ENCODE data around the gene FHOD3. TPM values are rescaled to one million over a fixed set of nuclear protein-coding genes. Genes with fewer than 3 reads are reported as not detected.

The FHOD3 gene
- total RNA-seq, 2 donors from 2014 or later: 2.8 to 3.1 TPM

DNA sequence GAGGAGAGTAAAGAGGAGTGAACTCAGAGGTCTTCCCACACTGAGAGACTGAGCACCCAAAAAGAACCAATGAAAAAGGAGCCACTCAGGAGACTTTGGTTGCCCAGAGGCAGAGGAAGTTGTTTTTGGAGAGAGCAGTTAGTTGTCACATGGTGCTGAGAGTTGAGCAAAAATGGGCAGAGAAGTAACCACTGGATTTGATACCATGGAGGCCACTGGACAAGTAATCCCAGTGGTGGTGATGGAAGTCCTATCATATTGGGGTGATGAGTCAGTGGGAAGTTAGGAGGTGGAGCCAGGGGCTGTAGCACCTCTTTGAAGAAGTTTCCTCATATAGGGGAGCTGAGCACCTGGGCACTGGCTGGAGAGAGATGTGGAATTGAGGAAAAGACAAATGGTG, 295.5 kb downstream of the FHOD3 start:
- H3K4me1 Mint-ChIP-seq: peaks cover 2% of the 10 kb centered on the region
- no peak overlapping the region for H3K27ac Mint-ChIP-seq
- no peak overlapping the region for H3K4me3 Mint-ChIP-seq
- no peaks in the 10 kb centered on the region for H3K36me3 Mint-ChIP-seq (ENCODE audit: low read depth)
- Histone ChIP-seq H3K27me3 (ENCODE audit: control insufficient read depth, insufficient read depth, low read length, poor library complexity, severe bottlenecking) (no peaks in the 10 kb centered on the region), H3K4me3 (ENCODE audit: low read length) (no peak overlapping the region), H3K9me3 (ENCODE audit: control insufficient read depth, low read length) (no peaks in the 10 kb centered on the region), H3K27ac (ENCODE audit: low read depth, low read length) (no peak overlapping the region), H3K9ac (ENCODE audit: extremely low read depth, low read length, poor library complexity, severe bottlenecking) (no peak overlapping the region), H3K36me3 (ENCODE audit: control insufficient read depth, insufficient read depth, low read length) (no peaks in the 10 kb centered on the region), H3K4me1 (ENCODE audit: control insufficient read depth, insufficient read depth, low read length) (no peaks in the 10 kb centered on the region)
- H3K27me3 Mint-ChIP-seq (ENCODE audit: insufficient read depth): peaks cover 1% of the 10 kb centered on the region
- TF ChIP-seq, protein P1, sequence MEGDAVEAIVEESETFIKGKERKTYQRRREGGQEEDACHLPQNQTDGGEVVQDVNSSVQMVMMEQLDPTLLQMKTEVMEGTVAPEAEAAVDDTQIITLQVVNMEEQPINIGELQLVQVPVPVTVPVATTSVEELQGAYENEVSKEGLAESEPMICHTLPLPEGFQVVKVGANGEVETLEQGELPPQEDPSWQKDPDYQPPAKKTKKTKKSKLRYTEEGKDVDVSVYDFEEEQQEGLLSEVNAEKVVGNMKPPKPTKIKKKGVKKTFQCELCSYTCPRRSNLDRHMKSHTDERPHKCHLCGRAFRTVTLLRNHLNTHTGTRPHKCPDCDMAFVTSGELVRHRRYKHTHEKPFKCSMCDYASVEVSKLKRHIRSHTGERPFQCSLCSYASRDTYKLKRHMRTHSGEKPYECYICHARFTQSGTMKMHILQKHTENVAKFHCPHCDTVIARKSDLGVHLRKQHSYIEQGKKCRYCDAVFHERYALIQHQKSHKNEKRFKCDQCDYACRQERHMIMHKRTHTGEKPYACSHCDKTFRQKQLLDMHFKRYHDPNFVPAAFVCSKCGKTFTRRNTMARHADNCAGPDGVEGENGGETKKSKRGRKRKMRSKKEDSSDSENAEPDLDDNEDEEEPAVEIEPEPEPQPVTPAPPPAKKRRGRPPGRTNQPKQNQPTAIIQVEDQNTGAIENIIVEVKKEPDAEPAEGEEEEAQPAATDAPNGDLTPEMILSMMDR (conservative IDR thresholded peaks at IDR 0.05): no peak
- peak; percentile 9 for DNase-seq
- H3K9me3 Mint-ChIP-seq: no peaks in the 10 kb centered on the region

DNA sequence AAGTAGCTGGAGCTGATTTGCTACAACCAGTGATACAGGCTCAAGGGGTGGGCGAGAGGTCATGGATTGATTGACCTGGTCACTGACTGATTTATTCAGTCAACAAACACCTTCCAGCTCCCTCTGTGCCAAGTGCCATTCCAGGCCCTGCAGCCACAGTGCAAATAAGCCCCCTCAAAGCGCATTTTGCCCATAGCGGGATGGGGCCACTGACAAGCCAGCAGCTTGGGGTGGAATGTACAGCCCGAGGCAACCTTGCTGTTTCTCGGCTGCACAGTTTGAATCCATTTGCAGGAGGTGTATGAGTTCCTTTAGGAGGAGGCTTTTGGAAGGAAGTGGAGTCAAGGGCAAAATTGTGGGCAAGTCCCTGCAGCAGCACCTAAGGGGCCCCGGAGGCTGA, 296.1 kb downstream of the FHOD3 start:
- peaks cover 1% of the 10 kb centered on the region for H3K27me3 Mint-ChIP-seq (ENCODE audit: insufficient read depth)
- H3K4me3 Mint-ChIP-seq: no peak overlapping the region
- no peak overlapping the region for H3K27ac Mint-ChIP-seq
- H3K4me1 Mint-ChIP-seq: peaks cover 2% of the 10 kb centered on the region
- no peak overlapping the region for H3K4me3 ChIP-seq (ENCODE audit: low read length)
- no peak overlapping the region for H3K27ac ChIP-seq (ENCODE audit: low read depth, low read length)
- peak; percentile 26 for DNase-seq
- TF ChIP-seq, protein P1 (conservative IDR thresholded peaks at IDR 0.05): no peak
- H3K36me3 ChIP-seq (ENCODE audit: control insufficient read depth, insufficient read depth, low read length): no peaks in the 10 kb centered on the region
- H3K9ac ChIP-seq (ENCODE audit: extremely low read depth, low read length, poor library complexity, severe bottlenecking): no peak overlapping the region
- H3K4me1 ChIP-seq (ENCODE audit: control insufficient read depth, insufficient read depth, low read length): no peaks in the 10 kb centered on the region
- no peaks in the 10 kb centered on the region for H3K9me3 Mint-ChIP-seq
- 97 to 100% methylated on average over 2 to 6 of the region's 6 CpGs for WGBS, 2 experiments (ENCODE audit: insufficient coverage in 1 of 2, insufficient read length in 1 of 2)
- H3K27me3 ChIP-seq (ENCODE audit: control insufficient read depth, insufficient read depth, low read length, poor library complexity, severe bottlenecking): no peaks in the 10 kb centered on the region
- no peaks in the 10 kb centered on the region for H3K36me3 Mint-ChIP-seq (ENCODE audit: low read depth)
- no peaks in the 10 kb centered on the region for H3K9me3 ChIP-seq (ENCODE audit: control insufficient read depth, low read length)

DNA sequence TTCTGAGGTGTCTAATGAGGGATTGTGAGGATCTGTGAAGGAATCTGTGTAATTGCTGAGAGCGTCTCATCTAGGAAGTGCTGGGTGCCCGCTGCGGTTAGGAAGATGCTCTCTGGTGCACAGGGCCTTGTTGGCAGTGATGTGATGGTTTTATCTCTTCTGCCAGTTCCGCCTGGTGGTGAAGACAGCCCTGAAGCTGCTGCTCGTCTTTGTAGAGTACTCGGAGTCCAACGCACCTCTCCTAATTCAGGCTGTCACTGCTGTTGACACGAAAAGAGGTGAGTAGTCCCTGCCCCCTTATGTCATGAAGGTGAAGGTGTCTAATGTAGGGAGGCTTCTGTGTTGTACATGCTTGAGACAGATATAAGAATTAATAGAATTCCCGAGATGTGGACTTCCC, 297.1 kb downstream of the FHOD3 start:
- H3K27ac Mint-ChIP-seq: no peak overlapping the region

More for the DNA sequence above, 297.1 kb downstream of the FHOD3 start:
- Mint-ChIP-seq H3K4me1 (peaks cover 2% of the 10 kb centered on the region), H3K36me3 (ENCODE audit: low read depth) (no peaks in the 10 kb centered on the region), H3K9me3 (no peaks in the 10 kb centered on the region), H3K4me3 (no peak overlapping the region), H3K27me3 (ENCODE audit: insufficient read depth) (peaks cover 1% of the 10 kb centered on the region)
- Histone ChIP-seq H3K4me3 (ENCODE audit: low read length) (no peak overlapping the region), H3K36me3 (ENCODE audit: control insufficient read depth, insufficient read depth, low read length) (no peaks in the 10 kb centered on the region), H3K27ac (ENCODE audit: low read depth, low read length) (no peak overlapping the region), H3K4me1 (ENCODE audit: control insufficient read depth, insufficient read depth, low read length) (no peaks in the 10 kb centered on the region), H3K27me3 (ENCODE audit: control insufficient read depth, insufficient read depth, low read length, poor library complexity, severe bottlenecking) (no peaks in the 10 kb centered on the region), H3K9ac (ENCODE audit: extremely low read depth, low read length, poor library complexity, severe bottlenecking) (no peak overlapping the region), H3K9me3 (ENCODE audit: control insufficient read depth, low read length) (peaks cover under 1% of the 10 kb centered on the region)
- peak; percentile 30 for DNase-seq
- WGBS, 2 experiments (ENCODE audit: insufficient coverage in 1 of 2, insufficient read length in 1 of 2): 93 to 96% methylated on average over 4 to 9 of the region's 9 CpGs
- TF ChIP-seq, protein P1 (conservative IDR thresholded peaks at IDR 0.05): no peak
